ENCODE results near the gene HSD17B12. TPM values are rescaled to one million over a fixed set of nuclear protein-coding genes. Genes with fewer than 3 reads are reported as not detected.

HSD17B12 gene
- total RNA-seq, 4 donors from 2014 or later = 38.8 to 52.7 (median 41.8) TPM

GRCh38 chr11:43686207-43686606 lies 5.7 kb downstream of the HSD17B12 start:
- WGBS = 62% methylated on average over 5 of the region's 5 CpGs
- H3K27ac ChIP-seq (replicated peaks in 1 of 4) = peak overlapping the region in 1 of 4 donors; percentile 54
- H3K4me3 ChIP-seq = no peak overlapping the region
- peaks cover 23 to 45% (median 34%) of the 10 kb centered on the region in 4 donors for H3K4me1 ChIP-seq
- H3K27me3 ChIP-seq = no peaks in the 10 kb centered on the region
- H3K36me3 ChIP-seq = peaks cover 0 to 5% (median 1%) of the 10 kb centered on the region in 4 donors
- no peak for TF ChIP-seq POLR2AphosphoS5 (IDR thresholded peaks at IDR 0.05)
- TF ChIP-seq CTCF (IDR thresholded peaks at IDR 0.05) = no peak
- TF ChIP-seq POLR2A (IDR thresholded peaks at IDR 0.05; ENCODE audit: low read depth) = no peak
- TF ChIP-seq EP300 (IDR thresholded peaks at IDR 0.05) = no peak
- intact Hi-C loops (cut with DNase I) = no loop called here
- H3K9me3 ChIP-seq = no peaks in the 10 kb centered on the region
- no peak for DNase-seq (ENCODE audit: extremely low spot score)

GRCh38 chr11:43687120-43687791 lies 6.7 kb downstream of the HSD17B12 start:
- no peak for DNase-seq (ENCODE audit: extremely low spot score)
- TF ChIP-seq CTCF (IDR thresholded peaks at IDR 0.05) (no peak), EP300 (IDR thresholded peaks at IDR 0.05) (no peak), POLR2A (IDR thresholded peaks at IDR 0.05; ENCODE audit: low read depth) (no peak), POLR2AphosphoS5 (IDR thresholded peaks at IDR 0.05) (peak; percentile 60 to 62)
- WGBS = 36% methylated on average over 3 of the region's 3 CpGs
- Histone ChIP-seq H3K27me3 (no peaks in the 10 kb centered on the region), H3K9me3 (no peaks in the 10 kb centered on the region), H3K4me3 (no peak overlapping the region), H3K4me1 (peaks cover 12 to 43% (median 24%) of the 10 kb centered on the region in 4 donors), H3K36me3 (peaks cover 0 to 5% (median 1%) of the 10 kb centered on the region in 4 donors), H3K27ac (replicated peaks in 1 of 4) (peak overlapping the region; percentile 38 to 47 (median 42))
- intact Hi-C loops (cut with DNase I) = no loop called here

- intact Hi-C loops (cut with DNase I) = no loop called here
Observed at GRCh38 chr11:43688394-43688793, 7.9 kb downstream of the HSD17B12 start.

GRCh38 chr11:43689167-43689566 lies 8.6 kb downstream of the HSD17B12 start:
- H3K27me3 ChIP-seq = no peaks in the 10 kb centered on the region
- H3K36me3 ChIP-seq = peaks cover 0 to 3% (median 0%) of the 10 kb centered on the region in 4 donors
- no peak overlapping the region for H3K4me3 ChIP-seq
- no peak for TF ChIP-seq POLR2AphosphoS5 (IDR thresholded peaks at IDR 0.05)
- TF ChIP-seq EP300 (IDR thresholded peaks at IDR 0.05) = no peak
- no peak for TF ChIP-seq CTCF (IDR thresholded peaks at IDR 0.05)
- TF ChIP-seq POLR2A (IDR thresholded peaks at IDR 0.05; ENCODE audit: low read depth) = no peak
- peaks cover 11 to 47% (median 21%) of the 10 kb centered on the region in 4 donors for H3K4me1 ChIP-seq
- WGBS = 93% methylated on average over 2 of the region's 2 CpGs
- DNase-seq (ENCODE audit: extremely low spot score) = no peak
- intact Hi-C loops (cut with DNase I) = no loop called here
- H3K27ac ChIP-seq (replicated peaks in 1 of 4) = no peak overlapping the region
- no peaks in the 10 kb centered on the region for H3K9me3 ChIP-seq

More at GRCh38 chr11:43688394-43688793, 7.9 kb downstream of the HSD17B12 start:
- H3K27ac ChIP-seq (replicated peaks in 1 of 4) = peak overlapping the region in 1 of 4 donors; percentile 40
- H3K4me1 ChIP-seq = peaks cover 11 to 45% (median 21%) of the 10 kb centered on the region in 4 donors
- no peaks in the 10 kb centered on the region for H3K9me3 ChIP-seq
- WGBS = 69% methylated on average over 4 of the region's 4 CpGs
- DNase-seq (ENCODE audit: extremely low spot score) = no peak
- H3K4me3 ChIP-seq = no peak overlapping the region
- TF ChIP-seq POLR2AphosphoS5 (IDR thresholded peaks at IDR 0.05) (no peak), POLR2A (IDR thresholded peaks at IDR 0.05; ENCODE audit: low read depth) (no peak), CTCF (IDR thresholded peaks at IDR 0.05) (no peak), EP300 (IDR thresholded peaks at IDR 0.05) (no peak)
- no peaks in the 10 kb centered on the region for H3K27me3 ChIP-seq
- H3K36me3 ChIP-seq = peaks cover 0 to 3% (median 0%) of the 10 kb centered on the region in 4 donors
